ENCODE data around the gene TTLL13. TPM values are rescaled to one million over a fixed set of nuclear protein-coding genes. Genes with fewer than 3 reads are reported as not detected.

The TTLL13 gene
- total and polyA plus RNA-seq, 9 donors = 0.04 to 0.33 (median 0.13) TPM; not detected in 4

- Histone ChIP-seq H3K9me3 (no peaks in the 10 kb centered on the region), H3K4me1 (ENCODE audit: insufficient read depth) (peaks cover 12% of the 10 kb centered on the region), H3K36me3 (no peaks in the 10 kb centered on the region), H3K27ac (peak overlapping the region in 1 of 2 donors; percentile 66), H3K27me3 (no peaks in the 10 kb centered on the region), H3K4me3 (peak overlapping the region; percentile 94)
- no peak for TF ChIP-seq EP300 (IDR thresholded peaks at IDR 0.05)
- TF ChIP-seq, protein P1, sequence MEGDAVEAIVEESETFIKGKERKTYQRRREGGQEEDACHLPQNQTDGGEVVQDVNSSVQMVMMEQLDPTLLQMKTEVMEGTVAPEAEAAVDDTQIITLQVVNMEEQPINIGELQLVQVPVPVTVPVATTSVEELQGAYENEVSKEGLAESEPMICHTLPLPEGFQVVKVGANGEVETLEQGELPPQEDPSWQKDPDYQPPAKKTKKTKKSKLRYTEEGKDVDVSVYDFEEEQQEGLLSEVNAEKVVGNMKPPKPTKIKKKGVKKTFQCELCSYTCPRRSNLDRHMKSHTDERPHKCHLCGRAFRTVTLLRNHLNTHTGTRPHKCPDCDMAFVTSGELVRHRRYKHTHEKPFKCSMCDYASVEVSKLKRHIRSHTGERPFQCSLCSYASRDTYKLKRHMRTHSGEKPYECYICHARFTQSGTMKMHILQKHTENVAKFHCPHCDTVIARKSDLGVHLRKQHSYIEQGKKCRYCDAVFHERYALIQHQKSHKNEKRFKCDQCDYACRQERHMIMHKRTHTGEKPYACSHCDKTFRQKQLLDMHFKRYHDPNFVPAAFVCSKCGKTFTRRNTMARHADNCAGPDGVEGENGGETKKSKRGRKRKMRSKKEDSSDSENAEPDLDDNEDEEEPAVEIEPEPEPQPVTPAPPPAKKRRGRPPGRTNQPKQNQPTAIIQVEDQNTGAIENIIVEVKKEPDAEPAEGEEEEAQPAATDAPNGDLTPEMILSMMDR (IDR thresholded peaks at IDR 0.05) = no peak
- no peak for TF ChIP-seq POLR2A (IDR thresholded peaks at IDR 0.05)
- intact Hi-C loops (cut with DNase I) = no loop called here
- 0 to 5% (median 5%) methylated on average over 21 to 25 of the region's 25 CpGs for WGBS, 3 donors
- no peak for DNase-seq
Measured at GRCh38 chr15:90201944-90202375, 47.4 kb upstream of the TTLL13 start.

- intact Hi-C loops (cut with DNase I) = no loop called here
- no peaks in the 10 kb centered on the region for H3K36me3 ChIP-seq
- no peaks in the 10 kb centered on the region for H3K27me3 ChIP-seq
- no peak for DNase-seq
- TF ChIP-seq EP300 (IDR thresholded peaks at IDR 0.05) (no peak), POLR2A (IDR thresholded peaks at IDR 0.05) (no peak)
- TF ChIP-seq, protein P1 (IDR thresholded peaks at IDR 0.05) = no peak
- 81 to 92% (median 91%) methylated on average over 4 of the region's 4 CpGs for WGBS, 3 donors
- H3K4me1 ChIP-seq (ENCODE audit: insufficient read depth) = peaks cover 12% of the 10 kb centered on the region
- no peak overlapping the region for H3K27ac ChIP-seq
- H3K4me3 ChIP-seq = no peak overlapping the region
- H3K9me3 ChIP-seq = no peaks in the 10 kb centered on the region
Measured at GRCh38 chr15:90202929-90203328, 46.4 kb upstream of the TTLL13 start.

- no peak for DNase-seq
- H3K4me1 ChIP-seq (ENCODE audit: insufficient read depth) = peaks cover 12% of the 10 kb centered on the region
- no peak overlapping the region for H3K27ac ChIP-seq
- no peaks in the 10 kb centered on the region for H3K36me3 ChIP-seq
- intact Hi-C loops (cut with DNase I) = no loop called here
- no peaks in the 10 kb centered on the region for H3K9me3 ChIP-seq
- H3K27me3 ChIP-seq = no peaks in the 10 kb centered on the region
- WGBS, 3 donors = 95 to 98% (median 96%) methylated on average over 7 of the region's 7 CpGs
- no peak overlapping the region for H3K4me3 ChIP-seq
- TF ChIP-seq, protein P1 (IDR thresholded peaks at IDR 0.05) = no peak
- TF ChIP-seq POLR2A (IDR thresholded peaks at IDR 0.05) = no peak
- TF ChIP-seq EP300 (IDR thresholded peaks at IDR 0.05) = no peak
Measured at GRCh38 chr15:90203473-90203872, 45.9 kb upstream of the TTLL13 start.

DNA sequence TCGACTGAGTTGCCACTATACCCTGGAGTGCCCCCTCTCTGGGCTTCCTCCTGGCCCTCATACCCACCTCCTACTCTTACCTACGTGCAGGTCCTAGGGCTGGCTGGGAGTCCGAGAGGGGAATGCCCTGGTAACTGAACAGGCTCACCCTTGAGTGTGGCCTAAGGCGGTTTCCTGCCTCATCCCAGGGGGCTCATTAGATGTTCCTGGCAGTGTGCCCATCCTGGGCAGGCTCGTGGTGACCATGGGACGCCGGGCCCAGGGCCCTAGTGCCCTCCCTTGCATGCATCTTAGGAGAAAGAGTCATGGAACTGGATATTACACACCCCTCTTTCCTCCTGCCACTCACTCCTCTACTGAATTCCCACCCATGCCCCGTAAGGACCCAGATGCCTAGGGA lies 45.4 kb upstream of the TTLL13 start:
- TF ChIP-seq, protein P1 (IDR thresholded peaks at IDR 0.05) = no peak
- TF ChIP-seq EP300 (IDR thresholded peaks at IDR 0.05) (no peak), POLR2A (IDR thresholded peaks at IDR 0.05) (no peak)
- Histone ChIP-seq H3K4me1 (ENCODE audit: insufficient read depth) (peaks cover 12% of the 10 kb centered on the region), H3K27ac (no peak overlapping the region), H3K36me3 (no peaks in the 10 kb centered on the region), H3K9me3 (no peaks in the 10 kb centered on the region), H3K27me3 (no peaks in the 10 kb centered on the region), H3K4me3 (no peak overlapping the region)
- 66 to 76% (median 73%) methylated on average over 8 of the region's 8 CpGs for WGBS, 3 donors
- intact Hi-C loops (cut with DNase I) = no loop called here
- DNase-seq = no peak
